NCI-H226 (cell line): ENCODE measurements around the gene AP2S1.
"Not testable (repeated sequence)": the region's sequence is repeated elsewhere in the genome, so short reads cannot be mapped to it uniquely, and the experiment has no call there.

Experiments
- DNase-seq: peaks from one replicate; pipeline ENCODE4 v3.0.0-alpha.2; 2015

The AP2S1 gene

GRCh38 chr19:46840498-46840942 lies 10.1 kb downstream of the AP2S1 start:
- DNase-seq = no peak

- no peak for DNase-seq
Observed at GRCh38 chr19:46839752-46840497, 10.7 kb downstream of the AP2S1 start.

- no peak for DNase-seq
Observed at GRCh38 chr19:46838160-46838559, 12.5 kb downstream of the AP2S1 start.

- no peak for DNase-seq
Observed at GRCh38 chr19:46834984-46835383, 15.7 kb downstream of the AP2S1 start.

GRCh38 chr19:46834121-46834520 lies 16.5 kb downstream of the AP2S1 start:
- no peak for DNase-seq

GRCh38 chr19:46830864-46831263 lies 19.8 kb downstream of the AP2S1 start:
- DNase-seq = no peak

- no peak for DNase-seq
Observed at GRCh38 chr19:46828484-46828883, 22.2 kb downstream of the AP2S1 start.

GRCh38 chr19:46825731-46826055 lies 25.0 kb downstream of the AP2S1 start:
- DNase-seq = no peak

- DNase-seq = no peak
Observed at GRCh38 chr19:46824890-46825730, 25.5 kb downstream of the AP2S1 start.

- DNase-seq = no peak
Observed at GRCh38 chr19:46823049-46823448, 27.6 kb downstream of the AP2S1 start.

- not testable (repeated sequence) for DNase-seq
Observed at GRCh38 chr19:46822410-46822787, 28.2 kb downstream of the AP2S1 start.

GRCh38 chr19:46821512-46822409 lies 28.9 kb downstream of the AP2S1 start:
- no peak for DNase-seq

GRCh38 chr19:46818812-46819211 lies 31.8 kb downstream of the AP2S1 start:
- peak; percentile 51 for DNase-seq

- no peak for DNase-seq
Observed at GRCh38 chr19:46815833-46816627, 34.6 kb downstream of the AP2S1 start.

GRCh38 chr19:46813839-46814358 lies 36.7 kb downstream of the AP2S1 start:
- peak; percentile 53 for DNase-seq

- no peak for DNase-seq
Observed at GRCh38 chr19:46812977-46813838, 37.4 kb downstream of the AP2S1 start.

GRCh38 chr19:46809534-46810272 lies 40.9 kb downstream of the AP2S1 start:
- no peak for DNase-seq

- no peak for DNase-seq
Observed at GRCh38 chr19:46806656-46807055, 44.0 kb downstream of the AP2S1 start.

GRCh38 chr19:46804432-46804831 lies 46.2 kb downstream of the AP2S1 start:
- not testable (repeated sequence) for DNase-seq

- no peak for DNase-seq
Observed at GRCh38 chr19:46803555-46803954, 47.1 kb downstream of the AP2S1 start.
